NCI-H1048 (cell line): ENCODE data around the gene FASLG.

Source experiments
- DNase-seq: peaks from one replicate; lab custom pipeline; 2025; lab: John Stamatoyannopoulos, UW

Gene FASLG

DNA sequence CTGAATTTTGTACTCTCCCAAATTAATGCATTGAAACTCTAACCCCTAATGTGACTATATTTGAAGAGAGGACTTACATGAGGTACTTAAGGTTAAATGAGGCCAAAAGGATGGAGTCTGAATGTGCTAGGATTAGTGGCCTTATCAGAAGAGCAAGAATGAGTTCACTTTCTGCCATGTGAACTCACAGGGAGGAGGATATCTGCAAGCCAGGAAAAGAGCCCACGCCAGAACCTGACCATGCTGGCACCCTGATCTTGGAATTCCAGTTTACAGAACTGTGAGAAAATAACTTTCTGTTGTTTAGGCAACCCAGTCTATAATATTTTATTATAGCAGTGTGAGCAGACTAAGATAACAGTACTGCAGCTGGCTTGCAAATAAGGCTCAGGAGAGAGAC is 12.2 kb upstream of the FASLG start:
- DNase-seq: no peak

DNA sequence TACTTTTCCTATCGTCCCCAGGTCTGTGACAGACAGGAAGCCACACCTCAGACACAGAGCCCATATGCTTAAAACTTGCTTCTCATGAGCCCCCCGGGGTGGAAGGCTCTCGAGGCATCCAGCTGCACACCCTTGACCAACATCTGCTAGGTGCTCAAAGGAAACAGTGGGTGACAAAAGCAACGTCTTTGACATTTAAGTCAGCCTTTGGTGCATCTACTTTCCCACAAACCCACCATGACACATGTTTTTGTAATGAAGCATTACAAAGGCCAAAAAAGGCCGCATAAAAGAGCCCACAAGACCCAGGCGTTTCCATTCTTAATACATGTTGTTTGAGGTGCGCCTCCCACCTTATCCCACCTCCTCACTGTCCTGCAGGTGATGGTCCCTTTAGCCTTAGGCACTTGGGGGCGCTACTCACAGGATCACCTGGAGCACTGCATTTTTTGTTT is 11.8 kb upstream of the FASLG start:
- no peak for DNase-seq

DNA sequence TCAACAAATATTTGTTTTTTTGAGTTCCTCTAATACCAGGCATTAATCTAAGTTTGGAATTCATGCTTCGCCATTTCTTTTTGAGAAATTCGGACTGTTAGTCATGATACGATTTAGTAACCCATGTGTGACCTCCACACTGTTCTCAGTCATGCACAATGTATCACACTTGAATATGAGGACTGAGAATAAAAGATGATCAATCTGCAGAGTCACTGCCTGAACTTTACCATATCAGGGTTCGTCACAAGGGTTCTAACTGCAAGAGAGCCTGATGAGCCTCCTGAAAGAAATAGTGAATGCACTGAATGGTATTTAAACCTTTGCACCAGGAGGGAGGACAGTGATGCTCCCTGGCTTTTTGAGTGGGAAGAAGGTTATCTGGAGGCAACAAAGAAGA is 10.9 kb upstream of the FASLG start:
- no peak for DNase-seq

DNA sequence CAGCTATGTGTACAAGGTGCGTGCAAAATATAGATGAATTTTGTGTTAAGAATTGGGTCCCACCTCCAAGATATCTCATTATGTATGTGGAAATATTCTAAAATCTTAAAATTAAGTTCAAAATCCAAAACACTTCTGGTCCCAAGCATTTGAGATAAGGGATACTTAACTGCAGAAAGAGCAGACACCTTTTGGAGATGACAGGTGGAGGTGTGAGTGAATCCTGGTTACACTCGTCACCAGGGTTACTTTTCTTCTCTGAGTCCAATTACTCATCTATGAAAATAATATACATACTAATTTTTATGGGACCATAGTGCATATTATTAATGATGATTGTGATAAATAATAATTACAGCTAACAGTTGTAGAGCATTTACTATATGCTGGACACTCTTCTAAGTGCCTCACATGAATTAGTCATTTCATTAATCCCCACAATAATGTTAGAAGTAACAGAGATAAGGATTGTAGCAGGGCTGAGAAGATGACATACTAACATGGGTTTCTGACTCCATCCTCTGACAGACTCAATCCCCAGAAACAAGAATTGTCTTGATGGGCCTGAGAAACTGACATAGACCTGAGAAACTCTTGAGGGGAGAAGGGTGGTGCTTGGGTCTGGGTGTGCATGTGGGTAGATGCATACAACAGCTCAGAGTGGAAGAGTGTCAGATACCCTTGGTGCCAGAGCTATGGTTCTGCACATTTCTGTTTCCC is 8.3 kb upstream of the FASLG start:
- no peak for DNase-seq

DNA sequence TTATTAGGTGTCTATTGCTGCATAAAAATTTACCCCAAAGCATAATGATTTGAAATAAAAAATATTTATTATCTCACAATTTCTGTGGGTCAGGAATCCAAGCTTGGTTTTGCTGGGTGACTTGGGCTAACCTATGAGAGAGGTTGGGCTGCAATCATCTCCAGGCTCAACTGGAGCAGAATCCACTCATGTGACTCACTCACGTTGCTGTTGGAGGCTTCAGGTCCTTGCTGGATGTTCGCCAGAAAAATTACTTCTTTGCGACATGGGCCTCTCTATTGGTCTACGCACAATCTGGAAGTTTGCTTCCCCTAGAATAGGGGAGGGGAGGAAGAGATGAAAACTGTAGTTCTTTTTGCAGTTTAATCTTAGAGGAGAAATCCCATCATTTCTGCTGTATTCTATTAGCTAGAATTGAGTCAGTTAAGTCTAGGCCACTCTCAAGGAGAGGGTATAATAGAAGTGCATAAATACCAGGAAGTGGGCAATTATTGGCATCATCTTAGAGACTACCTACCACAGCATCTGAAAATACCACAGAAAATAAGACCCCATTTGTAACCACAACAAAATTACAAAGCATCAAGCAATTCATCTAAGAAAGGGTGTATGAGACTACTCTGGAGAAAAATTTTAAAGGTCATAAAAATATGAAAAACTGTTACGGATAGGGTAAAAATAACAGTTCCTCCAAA is 5.7 kb upstream of the FASLG start:
- no peak for DNase-seq

DNA sequence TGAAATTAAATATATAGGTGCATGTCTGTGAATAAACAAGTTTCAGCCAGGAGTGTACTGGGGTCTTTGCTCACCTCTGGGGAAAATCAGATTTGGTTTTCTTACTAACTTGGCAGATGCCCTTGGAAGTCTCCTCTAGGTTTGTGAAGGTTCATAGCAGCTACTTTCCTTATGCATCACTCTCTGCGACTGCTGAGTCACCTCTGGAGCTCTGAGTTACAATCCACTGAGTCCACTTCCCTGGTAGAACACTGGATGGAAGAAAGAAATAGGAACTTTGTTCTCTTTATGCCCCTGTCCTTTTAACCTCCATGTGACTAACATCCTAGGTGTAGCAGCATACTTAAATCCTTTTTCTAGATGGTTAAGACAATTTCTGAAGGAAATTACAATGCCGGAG is 4.4 kb upstream of the FASLG start:
- DNase-seq: no peak

DNA sequence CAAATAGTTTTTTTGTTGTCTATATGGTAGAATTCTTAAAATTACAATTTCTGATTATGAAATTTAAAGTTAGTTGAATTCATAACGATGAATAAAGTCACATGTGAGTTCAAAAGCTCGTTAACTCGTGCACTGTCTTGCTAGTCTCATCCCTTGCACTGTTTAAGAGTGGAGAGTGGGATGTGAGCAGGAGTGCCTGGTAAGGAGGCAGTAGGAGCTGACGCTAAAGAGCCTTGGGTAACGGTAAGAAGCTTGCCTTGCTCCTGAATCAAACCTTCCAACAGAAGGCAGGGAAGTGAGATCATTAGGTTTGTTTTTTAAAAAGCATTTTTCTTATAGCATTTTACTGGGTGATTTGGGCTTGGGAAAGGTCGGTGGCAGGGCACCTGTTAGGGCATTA is 2.3 kb upstream of the FASLG start:
- DNase-seq: no peak

DNA sequence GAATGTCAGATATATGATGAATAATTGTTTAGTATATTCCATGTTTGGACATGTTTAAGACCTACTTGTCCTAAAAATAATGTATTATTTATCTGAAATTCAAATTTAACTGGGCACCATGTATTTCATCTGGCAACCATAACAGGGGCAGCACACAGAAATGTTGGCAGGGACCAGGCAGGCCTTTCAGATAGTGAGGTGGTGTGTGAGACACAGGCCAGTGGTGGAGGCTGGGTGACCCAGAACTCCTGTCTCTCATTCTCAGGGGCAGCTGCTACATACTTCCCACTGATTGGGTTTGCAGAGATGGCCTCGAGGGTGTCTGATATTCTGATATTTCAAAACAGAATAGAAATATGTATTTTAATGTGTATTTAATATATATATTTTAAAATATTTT is 1.3 kb upstream of the FASLG start:
- no peak for DNase-seq

DNA sequence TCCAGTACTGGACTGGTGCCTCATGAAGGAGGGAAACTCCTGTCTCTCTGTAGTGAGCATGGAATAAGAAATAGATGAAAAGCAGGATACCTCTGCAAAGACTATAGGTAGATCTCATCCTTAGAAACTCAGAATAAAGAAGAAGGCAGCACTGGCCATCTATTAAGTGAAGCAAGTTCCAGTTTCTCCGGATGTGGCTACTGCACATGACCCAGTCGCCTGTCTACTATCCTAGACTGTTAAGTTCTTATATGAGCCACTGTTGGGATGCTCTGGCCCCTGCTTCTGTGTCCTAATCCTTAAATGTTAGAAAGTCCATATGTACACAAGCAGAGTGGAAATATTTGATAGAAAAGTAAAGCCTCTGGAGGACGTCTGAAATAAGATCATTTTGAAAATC is 2.2 kb downstream of the FASLG start:
- no peak for DNase-seq

DNA sequence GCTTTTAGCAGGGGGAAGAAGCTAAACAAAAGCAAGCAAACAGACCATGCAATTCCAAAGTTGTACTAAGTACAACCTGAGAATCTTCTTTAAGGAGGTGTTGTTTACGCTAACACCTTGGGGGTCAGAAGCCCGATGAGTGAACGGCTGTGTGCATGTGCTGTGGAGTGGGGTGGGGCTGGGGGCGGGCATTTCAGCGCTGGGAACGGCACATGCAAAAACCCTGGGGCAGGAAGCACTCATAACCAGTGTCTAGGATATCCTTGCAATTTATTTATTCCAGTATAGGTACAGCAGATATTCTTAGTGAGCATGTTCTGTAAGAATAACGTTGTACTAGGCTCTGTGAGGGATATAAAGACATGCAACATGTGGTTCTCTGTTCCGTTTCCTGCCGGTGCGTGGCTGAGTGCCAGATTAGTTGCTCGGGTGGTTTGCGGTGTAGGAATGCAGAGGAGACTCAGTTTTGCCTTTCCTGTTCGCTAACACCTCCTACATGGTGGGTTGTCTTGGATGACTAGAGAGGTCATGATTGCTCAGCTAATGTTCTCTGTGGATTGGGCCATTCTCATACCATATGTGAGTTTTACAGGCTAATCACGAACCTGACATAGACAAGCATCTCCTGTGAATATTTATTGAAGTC is 3.7 kb downstream of the FASLG start:
- no peak for DNase-seq

DNA sequence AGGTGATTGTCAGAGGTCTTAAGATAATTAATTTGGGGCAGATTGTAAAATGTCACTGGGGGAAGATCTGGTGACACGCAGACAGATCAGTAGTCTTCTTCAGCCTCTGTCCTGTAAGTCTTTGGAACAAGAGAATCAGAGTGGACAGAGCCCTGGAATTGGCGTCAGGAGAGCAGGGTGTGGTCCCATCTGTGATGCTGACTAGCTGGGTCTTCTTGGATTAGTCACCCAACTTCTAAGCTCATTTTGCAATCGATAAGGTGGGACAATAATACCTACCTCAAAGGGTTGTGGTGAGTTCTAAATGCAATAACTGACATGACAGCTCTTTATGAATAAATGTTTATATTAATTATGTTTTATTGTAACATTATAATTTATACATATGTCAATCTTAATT is 4.8 kb downstream of the FASLG start:
- DNase-seq: no peak

DNA sequence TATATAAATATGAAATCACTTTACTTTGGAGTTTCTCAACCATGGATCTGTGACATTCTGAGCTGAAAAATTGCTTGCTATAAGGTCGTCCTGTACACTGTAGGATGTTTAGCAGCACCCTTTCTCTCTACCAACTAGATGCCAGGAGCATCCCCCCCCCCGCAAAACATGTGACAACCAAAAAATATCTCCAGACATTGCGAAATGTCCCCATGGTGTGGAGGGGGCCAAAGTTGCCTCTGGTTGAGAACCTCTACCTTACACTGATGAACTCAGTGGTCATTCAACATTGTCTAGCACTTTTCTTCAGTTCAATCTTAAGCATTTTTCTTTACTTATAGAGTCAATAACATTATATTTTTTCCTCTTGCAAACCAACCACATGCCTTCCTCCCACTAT is 9.2 kb downstream of the FASLG start:
- no peak for DNase-seq

DNA sequence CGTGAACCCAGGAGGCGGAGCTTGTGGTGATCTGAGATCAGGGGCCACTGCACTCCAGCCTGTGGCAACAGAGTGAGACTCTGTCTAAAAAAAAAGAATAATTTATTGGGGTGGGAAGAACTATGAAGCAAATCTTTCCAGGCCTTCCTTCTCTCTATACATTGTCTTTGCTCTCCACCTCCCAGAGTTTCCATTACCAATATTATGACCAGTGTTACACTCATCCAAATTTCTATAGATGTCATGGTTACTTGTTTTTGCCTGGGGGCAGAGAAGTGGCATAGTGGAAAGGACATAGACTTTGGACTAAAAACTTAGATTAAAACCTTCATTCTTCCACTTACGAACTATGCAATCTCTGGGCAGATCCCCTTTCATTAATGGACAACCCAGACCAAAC is 10.1 kb downstream of the FASLG start:
- no peak for DNase-seq

DNA sequence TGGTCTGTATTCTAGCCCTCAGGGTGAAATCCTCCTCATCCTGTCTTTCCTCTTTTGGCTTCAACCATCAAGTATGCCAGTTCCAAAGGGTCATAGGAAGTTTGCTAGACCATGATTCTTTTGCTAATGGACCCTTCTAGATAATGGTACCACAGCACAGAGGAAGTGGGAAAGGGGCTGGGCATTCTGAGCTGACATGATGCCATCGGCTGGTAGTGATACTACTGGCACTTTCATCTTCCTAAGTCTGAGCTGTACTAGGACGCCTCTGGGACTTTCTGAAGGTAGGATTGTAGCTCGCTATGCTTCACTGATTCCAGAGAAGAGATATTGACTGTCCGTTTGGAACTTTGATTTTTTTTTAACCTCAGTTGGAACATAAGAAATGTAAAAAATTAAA is 11.4 kb downstream of the FASLG start:
- no peak for DNase-seq

DNA sequence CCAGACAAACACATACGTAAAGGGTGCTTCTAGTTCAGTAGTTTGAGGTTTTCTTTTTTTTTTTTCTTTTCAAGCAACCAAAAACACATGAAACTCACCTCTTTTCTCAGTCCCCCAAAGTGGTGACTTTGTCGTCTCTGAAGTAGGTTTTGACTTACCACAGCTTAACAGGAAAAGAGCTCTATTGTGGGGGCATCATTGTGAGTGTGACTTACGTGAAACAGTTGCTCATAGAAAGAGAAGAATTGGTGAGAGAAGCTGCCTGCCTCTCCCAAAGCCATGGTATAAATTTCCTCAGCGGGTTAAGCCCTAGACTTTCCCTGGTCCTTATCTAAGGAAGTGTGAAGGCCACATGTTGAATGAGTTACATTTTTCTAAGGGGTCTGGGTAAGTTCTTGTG is 11.9 kb downstream of the FASLG start:
- no peak for DNase-seq

DNA sequence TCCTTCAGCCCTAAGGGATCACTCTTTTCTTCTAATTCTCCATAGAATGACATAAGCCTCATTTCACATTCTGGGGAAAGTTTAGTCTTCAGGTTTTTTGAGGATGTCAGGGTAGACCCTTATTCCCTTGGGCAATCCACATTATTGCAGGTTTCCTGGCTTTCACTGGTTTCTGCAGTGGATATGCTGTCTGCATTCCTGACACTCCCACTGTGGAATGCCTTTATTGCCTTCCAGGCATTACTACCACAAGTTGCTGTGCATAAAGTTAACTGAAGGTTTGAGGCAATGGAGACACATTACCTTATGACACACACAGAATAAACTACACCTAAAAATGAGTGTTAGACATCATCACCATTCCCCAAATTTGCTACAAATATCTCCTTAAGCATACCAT is 12.7 kb downstream of the FASLG start:
- DNase-seq: no peak

DNA sequence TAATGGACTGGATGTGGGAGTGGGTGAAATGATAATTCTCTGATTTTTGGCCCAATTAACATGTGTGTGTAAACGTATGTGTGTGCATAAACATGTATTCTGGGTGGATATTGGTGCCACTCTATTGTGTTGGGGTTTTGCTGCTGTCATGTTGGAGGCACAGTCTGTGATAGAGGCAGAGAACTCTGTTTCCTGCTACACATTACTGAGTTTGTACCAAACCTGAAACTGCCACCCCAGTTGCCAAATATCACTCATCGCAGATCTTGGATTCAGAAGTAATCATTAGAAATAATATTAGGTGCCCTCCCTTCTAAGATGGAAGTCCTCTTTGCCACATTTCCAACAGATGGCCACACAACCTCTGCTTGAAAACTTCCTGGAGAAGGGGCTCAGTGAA is 13.8 kb downstream of the FASLG start:
- no peak for DNase-seq

DNA sequence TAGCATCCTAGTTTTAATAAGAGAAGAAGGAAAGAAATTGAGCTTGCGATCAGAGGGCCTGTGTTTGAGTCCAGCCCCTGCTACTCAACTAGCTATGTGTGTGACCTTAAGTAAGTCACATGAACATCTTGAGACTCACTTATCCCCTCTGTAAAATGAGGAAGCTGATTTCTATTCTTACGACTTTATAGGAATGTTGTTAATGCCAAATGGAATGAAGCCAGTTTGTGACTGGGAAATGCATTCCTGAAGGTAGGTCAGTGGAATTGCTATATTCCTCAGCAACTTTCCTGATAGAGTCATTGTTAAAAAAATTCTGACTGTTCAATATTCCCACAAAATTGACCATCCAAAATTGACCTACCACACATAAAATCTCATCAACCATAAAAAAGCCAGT is 14.9 kb downstream of the FASLG start:
- no peak for DNase-seq

DNA sequence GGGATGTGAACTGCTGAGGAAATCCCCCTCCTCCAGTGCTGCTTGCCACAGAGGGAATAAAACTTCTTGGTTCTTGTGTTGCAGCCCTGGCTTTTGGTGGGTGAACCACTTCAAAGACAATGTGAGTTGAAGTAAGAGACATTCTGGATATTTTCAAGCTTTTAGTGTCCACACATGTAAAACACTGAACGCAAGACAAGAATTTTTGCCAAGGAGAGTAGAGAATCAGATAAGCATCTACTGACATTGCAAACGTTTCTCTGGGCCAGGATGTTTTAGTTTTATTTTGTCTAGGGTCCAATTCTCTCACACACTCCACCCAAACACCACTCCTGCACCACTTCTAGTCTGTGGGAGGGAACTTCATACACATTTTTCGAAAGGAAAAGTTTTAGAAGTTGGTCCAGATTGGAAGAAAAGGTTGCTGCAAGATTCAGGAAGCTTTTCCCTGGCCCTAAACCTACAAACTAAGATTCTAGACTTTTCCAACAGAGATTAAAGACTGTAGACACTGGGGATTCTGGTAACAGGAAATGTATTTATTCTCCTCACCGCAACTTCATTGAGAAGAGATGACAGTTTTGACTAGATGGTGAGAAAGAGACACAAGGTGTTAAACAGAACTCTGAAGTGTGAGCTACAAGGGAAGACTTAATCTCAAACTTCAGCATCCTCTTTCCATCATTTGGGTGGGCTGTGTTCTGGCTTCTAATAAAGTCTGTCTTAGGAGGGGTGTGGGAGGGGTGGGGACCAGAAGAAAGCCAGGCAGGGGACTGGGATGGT is 16.1 kb downstream of the FASLG start:
- no peak for DNase-seq

DNA sequence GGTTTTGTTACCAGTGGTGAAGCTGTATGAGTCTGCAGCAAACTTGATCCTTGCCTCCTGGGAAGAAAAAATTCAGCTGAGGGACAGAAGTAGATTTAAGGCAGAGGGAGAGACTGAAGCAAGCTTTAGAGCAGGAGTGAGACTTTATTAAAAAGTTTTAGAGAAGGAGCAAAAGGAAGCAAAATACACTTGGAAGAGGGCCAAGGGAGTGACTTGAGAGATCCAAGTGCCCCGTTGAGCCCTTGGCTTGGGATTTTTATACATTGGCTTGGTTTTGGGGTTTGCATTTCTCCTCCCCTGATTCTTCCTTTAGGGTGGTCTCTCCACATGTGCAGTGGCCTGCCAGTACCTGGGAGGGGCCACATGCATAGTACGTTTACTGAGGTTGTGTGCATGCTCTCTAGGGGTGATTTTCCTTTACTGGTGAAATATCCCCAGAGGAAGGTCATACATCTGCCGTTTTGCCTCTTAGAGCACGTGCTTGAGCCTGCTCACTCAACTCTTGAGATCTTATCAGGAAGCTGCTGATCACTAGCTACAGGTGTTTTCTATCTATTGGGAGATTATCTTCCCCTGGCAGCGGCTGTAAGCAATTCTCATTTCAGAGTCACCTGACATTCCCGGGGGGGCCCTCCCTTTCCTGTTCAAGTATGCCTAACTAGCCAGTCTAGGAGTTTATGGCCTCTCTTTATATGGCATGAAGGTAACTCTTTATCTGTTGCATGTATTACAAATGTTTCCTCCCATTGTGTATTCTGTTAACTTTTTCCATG is 20.3 kb downstream of the FASLG start:
- DNase-seq: no peak

DNA sequence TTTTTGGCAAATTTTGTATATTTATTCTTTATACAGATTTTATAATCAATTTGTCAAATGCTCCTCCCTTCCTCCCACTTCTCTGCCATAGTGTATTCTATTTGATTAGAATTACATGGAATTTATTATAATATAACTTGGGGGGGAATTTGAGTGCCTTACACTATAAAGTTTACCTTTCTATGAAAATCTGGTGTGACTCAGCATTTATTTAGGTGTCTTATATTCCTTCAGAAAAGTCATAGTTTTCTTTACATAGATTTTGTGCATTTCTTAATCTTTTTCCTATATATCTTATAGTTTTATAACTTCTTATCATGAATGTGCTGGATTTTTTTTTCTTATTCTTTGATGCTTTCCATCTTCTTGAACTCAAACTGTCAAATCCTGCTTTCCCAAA is 21.3 kb downstream of the FASLG start:
- no peak for DNase-seq

DNA sequence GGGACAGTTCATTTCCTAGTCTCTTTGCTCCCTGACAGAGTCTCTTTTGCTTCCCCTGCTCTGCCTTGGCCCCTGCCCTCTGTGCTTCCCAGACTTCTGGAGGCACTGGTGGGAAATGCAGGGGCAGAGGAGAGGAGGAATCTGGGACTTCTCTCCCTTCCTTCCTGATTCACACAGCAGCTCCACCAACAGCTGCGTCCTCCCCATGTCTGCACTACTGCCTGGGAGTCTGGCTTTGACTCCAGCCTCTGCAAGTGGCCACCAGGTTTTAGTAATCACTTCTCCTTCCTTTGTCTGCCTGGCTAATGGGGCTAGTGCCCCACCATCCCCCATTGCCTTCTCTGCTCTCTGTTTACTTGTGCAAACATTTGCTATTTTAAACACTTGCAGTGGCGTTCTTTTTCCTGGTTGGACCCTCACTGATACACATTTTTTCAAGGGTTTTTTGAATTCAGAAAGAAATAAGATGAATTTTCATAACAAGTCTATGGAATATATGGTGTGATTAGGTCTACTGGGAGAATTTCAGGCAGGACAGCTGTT is 21.9 kb downstream of the FASLG start:
- no peak for DNase-seq
